H1 (cell line): ENCODE results near the gene SKIL. TPM values are rescaled to one million over a fixed set of nuclear protein-coding genes. Genes with fewer than 3 reads are reported as not detected.
A peak's percentile ranks its signal among the peaks of the same experiment; 100 is the strongest.

ENCODE experiments used
- CTCF ChIA-PET: fragments of 300-600 bp; sonication (Branson Sonifier 250); formaldehyde crosslinking; loops from one replicate; lab custom pipeline; 2021; ENCODE audit not compliant: partially characterized antibody; lab: Charles Lee
- POLR2A ChIA-PET: fragments of 300-600 bp; sonication (Branson Sonifier 250); formaldehyde crosslinking; loops from one replicate; lab custom pipeline; 2021; ENCODE audit warnings: inconsistent platforms; ENCODE audit not compliant: partially characterized antibody; lab: Charles Lee
- DNase-seq, 2 experiments: peaks; one replicate each; pipeline versions ENCODE4 v3.0.0 to v3.0.0-alpha.2; 2010 to 2022; ENCODE audit warnings: low spot score in 2 of 2, low read depth in 1 of 2, mixed read lengths in 1 of 2
- FAIRE-seq: peaks from 2 replicates; lab custom pipeline; 2011; peaks lifted over from hg19 to GRCh38; lab: Jason Lieb, UNC
- H2AFZ ChIP-seq: 2 replicates; pipeline ENCODE4 v1.8.1; 2012; ENCODE audit warnings: low read length, inconsistent platforms
- H2AK5ac ChIP-seq: 2 replicates; pipeline ENCODE4 v1.6.1; 2013; ENCODE audit warnings: low read depth, low read length
- H2BK120ac ChIP-seq: replicated peaks from 2 replicates; pipeline ENCODE3; 2013; ENCODE audit warnings: low read depth, low read length, inconsistent platforms
- H2BK12ac ChIP-seq: 2 replicates; pipeline ENCODE4 v1.6.1; 2013; ENCODE audit warnings: low read depth, low read length
- H2BK15ac ChIP-seq: 2 replicates; pipeline ENCODE4 v1.6.1; 2013; ENCODE audit warnings: low read length
- H2BK20ac ChIP-seq: 2 replicates; pipeline ENCODE4 v1.6.1; 2013; ENCODE audit warnings: low read length
- H2BK5ac ChIP-seq: 2 replicates; pipeline ENCODE4 v1.6.1; 2013; ENCODE audit warnings: low read depth, low read length
- H3K14ac ChIP-seq: 2 replicates; pipeline ENCODE4 v1.6.1; 2013; ENCODE audit warnings: inconsistent platforms; ENCODE audit not compliant: insufficient read length
- H3K18ac ChIP-seq: 2 replicates; pipeline ENCODE4 v1.6.1; 2013; ENCODE audit warnings: low read length; ENCODE audit errors: extremely low read depth
- H3K23ac ChIP-seq: 2 replicates; pipeline ENCODE4 v1.6.1; 2013; ENCODE audit warnings: inconsistent platforms; ENCODE audit not compliant: insufficient read length
- H3K23me2 ChIP-seq: 2 replicates; pipeline ENCODE4 v1.6.1; 2013; ENCODE audit warnings: low read depth, low read length
- H3K27ac ChIP-seq: 2 replicates; pipeline ENCODE4 v1.6.1; 2011; ENCODE audit warnings: low read depth, low read length, inconsistent platforms
- H3K27me3 ChIP-seq, 4 experiments: replicated peaks in 1 of 4; 1 replicate in 1 of 4; 2 replicates in 3 of 4; pipeline versions ENCODE4 v1.6.1 to v1.8.1; 2011 to 2013; ENCODE audit warnings: low read length in 3 of 4, mild to moderate bottlenecking in 3 of 4, inconsistent platforms in 2 of 4, mixed read lengths in 2 of 4, moderate library complexity in 1 of 4; ENCODE audit not compliant: control insufficient read depth in 3 of 4, insufficient read depth in 3 of 4; ENCODE audit errors: extremely low read depth in 1 of 4
- H3K36me3 ChIP-seq, 4 experiments: 2 replicates each; pipeline versions ENCODE4 v1.6.1 to v1.8.1; 2011 to 2013; ENCODE audit warnings: mild to moderate bottlenecking in 4 of 4, low read length in 3 of 4, moderate library complexity in 2 of 4, control low read depth in 1 of 4, inconsistent platforms in 1 of 4; ENCODE audit not compliant: insufficient read depth in 4 of 4, control insufficient read depth in 2 of 4
- H3K4ac ChIP-seq: replicated peaks from 2 replicates; pipeline ENCODE3; 2013; ENCODE audit warnings: low read length, low read depth, mixed read lengths, inconsistent platforms; ENCODE audit not compliant: insufficient read length
- H3K4me1 ChIP-seq, 4 experiments: replicated peaks in 1 of 4; 1 replicate in 1 of 4; 2 replicates in 3 of 4; pipeline versions ENCODE4 v1.6.1 to v1.8.1; 2011 to 2013; ENCODE audit warnings: low read length in 3 of 4, inconsistent platforms in 2 of 4, mixed read lengths in 1 of 4; ENCODE audit not compliant: insufficient read depth in 4 of 4, control insufficient read depth in 3 of 4
- H3K4me2 ChIP-seq, 2 experiments: 2 replicates each; pipeline versions ENCODE4 v1.6.1 to v1.8.1; 2011 to 2013; ENCODE audit warnings: low read depth in 2 of 2, low read length in 2 of 2, control low read depth in 1 of 2, inconsistent platforms in 1 of 2, mild to moderate bottlenecking in 1 of 2; ENCODE audit not compliant: insufficient read depth in 1 of 2
- H3K4me3 ChIP-seq, 4 experiments: fragments of 200-600, 300-600 bp in 1 of 4; sonication (generic), shearing (Covaris generic), sonication (Bioruptor Twin) in 1 of 4; 2 replicates each; pipeline versions ENCODE4 v1.5.1 to v1.8.1; 2011 to 2016; ENCODE audit warnings: low read length in 4 of 4, low read depth in 3 of 4, control low read depth in 2 of 4, inconsistent platforms in 2 of 4, mild to moderate bottlenecking in 2 of 4, mixed read lengths in 1 of 4, moderate library complexity in 1 of 4; ENCODE audit not compliant: insufficient read depth in 2 of 4; ENCODE audit errors: extremely low read depth in 1 of 4
- H3K56ac ChIP-seq: replicated peaks from 2 replicates; pipeline ENCODE3; 2013; ENCODE audit warnings: low read depth, mild to moderate bottlenecking, mixed read lengths, low read length, inconsistent platforms; ENCODE audit not compliant: insufficient read length
- H3K79me1 ChIP-seq: 2 replicates; pipeline ENCODE4 v1.6.1; 2013; ENCODE audit warnings: low read depth, low read length, control low read depth
- H3K79me2 ChIP-seq, 2 experiments: 2 replicates each; pipeline versions ENCODE4 v1.6.1 to v1.8.1; 2012 to 2013; ENCODE audit warnings: low read length in 2 of 2, mild to moderate bottlenecking in 2 of 2, inconsistent platforms in 1 of 2; ENCODE audit not compliant: insufficient read depth in 2 of 2, control insufficient read depth in 1 of 2
- H3K9ac ChIP-seq, 4 experiments: replicated peaks in 1 of 4; 1 replicate in 1 of 4; 2 replicates in 3 of 4; pipeline versions ENCODE4 v1.6.1 to v1.8.1; 2011 to 2013; ENCODE audit warnings: low read depth in 3 of 4, low read length in 3 of 4, control low read depth in 2 of 4, mild to moderate bottlenecking in 2 of 4, moderate library complexity in 2 of 4, inconsistent platforms in 1 of 4; ENCODE audit errors: extremely low read depth in 1 of 4
- H3K9me3 ChIP-seq, 2 experiments: 2 replicates each; pipeline versions ENCODE4 v1.6.1 to v1.8.1; 2012 to 2013; ENCODE audit warnings: mild to moderate bottlenecking in 2 of 2, moderate library complexity in 2 of 2, control low read depth in 1 of 2, inconsistent platforms in 1 of 2, low read depth in 1 of 2, low read length in 1 of 2, mixed read lengths in 1 of 2; ENCODE audit not compliant: insufficient read depth in 2 of 2
- H4K20me1 ChIP-seq, 2 experiments: replicated peaks in 1 of 2; 2 replicates each; pipeline versions ENCODE3 to v1.8.1; 2011 to 2013; ENCODE audit warnings: inconsistent platforms in 2 of 2, low read length in 2 of 2, mild to moderate bottlenecking in 1 of 2; ENCODE audit not compliant: insufficient read depth in 2 of 2, control insufficient read depth in 1 of 2
- H4K5ac ChIP-seq: 2 replicates; pipeline ENCODE4 v1.6.1; 2013; ENCODE audit warnings: low read length, low read depth, mixed read lengths, inconsistent platforms; ENCODE audit not compliant: insufficient read length
- H4K8ac ChIP-seq: 2 replicates; pipeline ENCODE4 v1.8.0; 2013; ENCODE audit warnings: mild to moderate bottlenecking, moderate library complexity, low read length, inconsistent platforms; ENCODE audit not compliant: insufficient read depth; ENCODE audit errors: extremely low read depth
- H4K91ac ChIP-seq: replicated peaks from 2 replicates; pipeline ENCODE3; 2013; ENCODE audit warnings: low read length, mixed read lengths, inconsistent platforms; ENCODE audit not compliant: insufficient read length
- ATF3 ChIP-seq: IDR thresholded peaks from 2 replicates; pipeline ENCODE4 v1.6.1; 2011; ENCODE audit warnings: low read depth, mild to moderate bottlenecking, low read length; ENCODE audit not compliant: insufficient read depth
- KDM1A ChIP-seq: fragments of 200-600, 300-600 bp; sonication (generic); IDR thresholded peaks from 2 replicates; pipeline ENCODE4 v1.7.1; 2016; ENCODE audit warnings: mild to moderate bottlenecking, low read length, borderline replicate concordance
- MAFK ChIP-seq: IDR thresholded peaks from 2 replicates; pipeline ENCODE4 v1.6.1; 2012; ENCODE audit warnings: low read depth, mild to moderate bottlenecking, improper control_type of control experiment, low read length
- SIN3A ChIP-seq, 2 experiments: IDR thresholded peaks in 1 of 2; conservative IDR thresholded peaks in 1 of 2; 2 replicates each; pipeline ENCODE4 v1.6.1; 2011 to 2012; ENCODE audit warnings: low read length in 2 of 2, improper control_type of control experiment in 1 of 2, low read depth in 1 of 2, mild to moderate bottlenecking in 1 of 2
- SP4 ChIP-seq: IDR thresholded peaks from 2 replicates; pipeline ENCODE4 v1.6.1; 2012; ENCODE audit warnings: low read length, inconsistent platforms
- WGBS, 2 experiments: shearing (Covaris generic) in 1 of 2; methylation state at CpG; one replicate each; pipeline versions ENCODE4 v1.1.6 to v1.1.7; 2013 to 2015; ENCODE audit warnings: low lambda C conversion rate in 2 of 2, mixed read lengths in 2 of 2, inconsistent platforms in 1 of 2, low coverage in 1 of 2, missing lambda C conversion rate in 1 of 2; ENCODE audit not compliant: insufficient replicate concordance in 2 of 2, insufficient coverage in 1 of 2, insufficient read length in 1 of 2; ENCODE audit errors: extremely low coverage in 1 of 2, missing lambda C conversion rate in 1 of 2; 5-methylcytosine and 5-hydroxymethylcytosine counted together
- polyA plus RNA-seq, 7 experiments: library from polyadenylated mRNA; depleted of rRNA in 3 of 7; stranded (reverse) in 5 of 7; unstranded in 2 of 7; fragments of >200 nt in 5 of 7; fragments of 200-250 nt in 2 of 7; gene quantifications; 1 replicate in 5 of 7; 2 replicates in 1 of 7; 4 replicates in 1 of 7; pipeline versions ENCODE4 v1.2.1 to v1.2.3, GENCODE V29; 2011 to 2013; ENCODE audit warnings: missing spikeins in 2 of 7, mixed read lengths in 2 of 7
- total RNA-seq: library from RNA; stranded (reverse); fragmentation: NEBNext Ultra II Directional; extraction: Animal tissue kit (Norgen Biotek cat#: 25700); gene quantifications from 2 replicates; pipeline ENCODE4 v1.2.1, GENCODE V29; 2021

Gene SKIL
- total and polyA plus RNA-seq, 2 of the 8 experiments (the other 6 are each of a cell fraction or from before 2014, with no cell fraction given), result 13.2 to 277 TPM

GRCh38 chr3:170425491-170426239, 68.2 kb downstream of the SKIL start:
- Histone ChIP-seq H2BK5ac (no peak overlapping the region), H2AK5ac (no peak overlapping the region), H3K56ac (no peak overlapping the region), H3K27ac (no peak overlapping the region), H3K23me2 (no peaks in the 10 kb centered on the region; the same call in 1 of the 2 replicates), H2BK15ac (no peak overlapping the region), H4K8ac (no peak overlapping the region), H4K5ac (no peak overlapping the region), H3K18ac (no peak overlapping the region), H3K4me1 (peaks cover 0 to 9% (median 0%) of the 10 kb centered on the region in 4 experiments; a peak in 2 of 7 replicates), H3K9ac (no peak overlapping the region), H3K79me2 (no peaks in the 10 kb centered on the region), H3K14ac (no peak overlapping the region), H3K4me3 (no peak overlapping the region), H2AFZ (0 out of 2 replicates have a peak overlapping the region, but pooled peaks have one; percentile 14), H3K23ac (no peak overlapping the region), H2BK12ac (no peak overlapping the region), H3K79me1 (no peaks in the 10 kb centered on the region), H4K20me1 (no peaks in the 10 kb centered on the region), H3K4me2 (peak overlapping the region; percentile 15 to 43; a peak in 2 of 4 replicates), H3K27me3 (peaks cover 0 to 6% (median under 1%) of the 10 kb centered on the region in 4 experiments; a peak in 6 of 7 replicates), H3K4ac (no peak overlapping the region), H3K9me3 (no peaks in the 10 kb centered on the region), H4K91ac (no peak overlapping the region), H3K36me3 (no peaks in the 10 kb centered on the region), H2BK120ac (no peak overlapping the region), H2BK20ac (no peak overlapping the region)
- peak; percentile 7 for FAIRE-seq
- TF ChIP-seq MAFK (no peak), KDM1A (no peak), ATF3 (no peak), SIN3A (conservative IDR thresholded peaks at IDR 0.05 in 1 of 2, IDR thresholded peaks at IDR 0.05 in 1 of 2; ENCODE audit: low read depth in 1 of 2, low read length in 2 of 2) (no peak), SP4 (no peak)
- CTCF ChIA-PET, result interaction anchor here (0.7 to 2.4 kb wide), 7 partner anchors 11 to 386 kb away, joined by 3 to 14 read pairs (median 6); no protein-coding TSS in a partner anchor
- DNase-seq, result no peak
- POLR2A ChIA-PET, result interaction anchor here (0.6 kb wide), 1 partner anchor 228 kb away, joined by 6 read pairs; no protein-coding TSS in a partner anchor
- WGBS, 2 experiments, result 79% methylated on average over 11 of the region's 11 CpGs; no CpG with 5 or more reads in 1 of the 2 experiments
